Measurements from ENCODE around the gene CRIP3. TPM values are rescaled to one million over a fixed set of nuclear protein-coding genes. Genes with fewer than 3 reads are reported as not detected.
A peak's percentile ranks its signal among the peaks of the same experiment; 100 is the strongest.

The CRIP3 gene
- total and polyA plus RNA-seq, 2 of the 13 experiments (the other 11 are each of a cell fraction or from before 2014, with no cell fraction given): 6.3 to 9.3 TPM

DNA sequence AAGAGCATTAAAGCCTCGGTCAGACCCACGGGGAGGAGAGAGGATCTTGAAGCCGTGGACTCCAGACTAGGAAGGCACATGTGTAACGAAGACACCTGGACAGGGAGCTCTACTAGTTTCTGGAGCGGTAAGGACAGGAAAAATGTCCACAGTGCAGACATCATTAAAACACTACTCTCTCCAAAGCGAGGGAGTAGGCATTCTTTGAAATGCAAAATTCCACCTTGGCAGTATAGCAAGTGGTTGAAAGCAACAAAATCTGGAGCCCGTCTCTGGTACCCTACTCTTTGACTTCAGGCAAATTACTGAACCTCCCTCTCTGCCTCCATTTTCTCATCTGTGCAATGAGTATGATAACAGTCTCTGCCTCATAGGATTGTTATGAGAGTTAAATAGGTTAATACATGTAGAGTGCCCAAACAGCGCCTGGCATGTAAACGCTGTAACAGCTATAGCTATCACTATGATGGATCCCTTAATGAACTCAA lies 408 bp upstream of the CRIP3 start (continued):
- TF ChIP-seq SYNCRIP (IDR thresholded peaks at IDR 0.05; ENCODE audit: insufficient read depth, low read depth, low read length) (no peak), PAWR (CRISPR knock-in tag; IDR thresholded peaks at IDR 0.05; ENCODE audit: borderline replicate concordance) (0 out of 2 replicates have a peak, but pooled peaks have one; percentile 12), CENPT (CRISPR knock-in tag; IDR thresholded peaks at IDR 0.05; ENCODE audit: low read depth) (no peak; the same call in 1 of the 2 replicates), GFI1 (CRISPR knock-in tag; IDR thresholded peaks at IDR 0.05; ENCODE audit: borderline replicate concordance) (no peak), ZFP36L1 (CRISPR knock-in tag; IDR thresholded peaks at IDR 0.05) (no peak), ADNP (CRISPR knock-in tag; IDR thresholded peaks at IDR 0.05) (no peak), KDM6A (CRISPR knock-in tag; IDR thresholded peaks at IDR 0.05; ENCODE audit: low read depth) (no peak), MIER2 (CRISPR knock-in tag; IDR thresholded peaks at IDR 0.05) (no peak), ZNF790 (CRISPR knock-in tag; IDR thresholded peaks at IDR 0.05; ENCODE audit: borderline replicate concordance) (no peak), ZZZ3 (CRISPR knock-in tag; IDR thresholded peaks at IDR 0.05; ENCODE audit: borderline replicate concordance) (no peak), FOXJ3 (CRISPR knock-in tag; IDR thresholded peaks at IDR 0.05; ENCODE audit: borderline replicate concordance) (no peak), MAZ (IDR thresholded peaks at IDR 0.05; ENCODE audit: borderline replicate concordance, low read depth, low read length) (no peak), MAZ (CRISPR knock-in tag; IDR thresholded peaks at IDR 0.05; ENCODE audit: low read depth) (peak; percentile 50; the same call in 1 of the 2 replicates), NFE2L1 (CRISPR knock-in tag; IDR thresholded peaks at IDR 0.05; ENCODE audit: borderline replicate concordance) (no peak), ZNF75D (CRISPR knock-in tag; IDR thresholded peaks at IDR 0.05; ENCODE audit: borderline replicate concordance) (no peak), MLLT10 (CRISPR knock-in tag; IDR thresholded peaks at IDR 0.05) (no peak), KDM2A (CRISPR knock-in tag; IDR thresholded peaks at IDR 0.05; ENCODE audit: borderline replicate concordance, low read depth) (0 out of 2 replicates have a peak, but pooled peaks have one; percentile 22), ELF1 (CRISPR knock-in tag; IDR thresholded peaks at IDR 0.05) (no peak; the same call in 1 of the 2 replicates), NCOA2 (CRISPR knock-in tag; IDR thresholded peaks at IDR 0.05) (no peak), ZNF558 (CRISPR knock-in tag; IDR thresholded peaks at IDR 0.05; ENCODE audit: borderline replicate concordance) (no peak), ZNF766 (CRISPR knock-in tag; IDR thresholded peaks at IDR 0.05; ENCODE audit: borderline replicate concordance) (no peak), PAF1 (CRISPR knock-in tag; IDR thresholded peaks at IDR 0.05) (no peak), ZNF564 (CRISPR knock-in tag; IDR thresholded peaks at IDR 0.05) (no peak), ZNF333 (CRISPR knock-in tag; IDR thresholded peaks at IDR 0.05; ENCODE audit: borderline replicate concordance) (0 out of 2 replicates have a peak, but pooled peaks have one; percentile 8)
- TF ChIP-seq, protein P1, sequence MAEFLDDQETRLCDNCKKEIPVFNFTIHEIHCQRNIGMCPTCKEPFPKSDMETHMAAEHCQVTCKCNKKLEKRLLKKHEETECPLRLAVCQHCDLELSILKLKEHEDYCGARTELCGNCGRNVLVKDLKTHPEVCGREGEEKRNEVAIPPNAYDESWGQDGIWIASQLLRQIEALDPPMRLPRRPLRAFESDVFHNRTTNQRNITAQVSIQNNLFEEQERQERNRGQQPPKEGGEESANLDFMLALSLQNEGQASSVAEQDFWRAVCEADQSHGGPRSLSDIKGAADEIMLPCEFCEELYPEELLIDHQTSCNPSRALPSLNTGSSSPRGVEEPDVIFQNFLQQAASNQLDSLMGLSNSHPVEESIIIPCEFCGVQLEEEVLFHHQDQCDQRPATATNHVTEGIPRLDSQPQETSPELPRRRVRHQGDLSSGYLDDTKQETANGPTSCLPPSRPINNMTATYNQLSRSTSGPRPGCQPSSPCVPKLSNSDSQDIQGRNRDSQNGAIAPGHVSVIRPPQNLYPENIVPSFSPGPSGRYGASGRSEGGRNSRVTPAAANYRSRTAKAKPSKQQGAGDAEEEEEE (CRISPR knock-in tag; IDR thresholded peaks at IDR 0.05; ENCODE audit: borderline replicate concordance): no peak
- TF ChIP-seq, protein P2, sequence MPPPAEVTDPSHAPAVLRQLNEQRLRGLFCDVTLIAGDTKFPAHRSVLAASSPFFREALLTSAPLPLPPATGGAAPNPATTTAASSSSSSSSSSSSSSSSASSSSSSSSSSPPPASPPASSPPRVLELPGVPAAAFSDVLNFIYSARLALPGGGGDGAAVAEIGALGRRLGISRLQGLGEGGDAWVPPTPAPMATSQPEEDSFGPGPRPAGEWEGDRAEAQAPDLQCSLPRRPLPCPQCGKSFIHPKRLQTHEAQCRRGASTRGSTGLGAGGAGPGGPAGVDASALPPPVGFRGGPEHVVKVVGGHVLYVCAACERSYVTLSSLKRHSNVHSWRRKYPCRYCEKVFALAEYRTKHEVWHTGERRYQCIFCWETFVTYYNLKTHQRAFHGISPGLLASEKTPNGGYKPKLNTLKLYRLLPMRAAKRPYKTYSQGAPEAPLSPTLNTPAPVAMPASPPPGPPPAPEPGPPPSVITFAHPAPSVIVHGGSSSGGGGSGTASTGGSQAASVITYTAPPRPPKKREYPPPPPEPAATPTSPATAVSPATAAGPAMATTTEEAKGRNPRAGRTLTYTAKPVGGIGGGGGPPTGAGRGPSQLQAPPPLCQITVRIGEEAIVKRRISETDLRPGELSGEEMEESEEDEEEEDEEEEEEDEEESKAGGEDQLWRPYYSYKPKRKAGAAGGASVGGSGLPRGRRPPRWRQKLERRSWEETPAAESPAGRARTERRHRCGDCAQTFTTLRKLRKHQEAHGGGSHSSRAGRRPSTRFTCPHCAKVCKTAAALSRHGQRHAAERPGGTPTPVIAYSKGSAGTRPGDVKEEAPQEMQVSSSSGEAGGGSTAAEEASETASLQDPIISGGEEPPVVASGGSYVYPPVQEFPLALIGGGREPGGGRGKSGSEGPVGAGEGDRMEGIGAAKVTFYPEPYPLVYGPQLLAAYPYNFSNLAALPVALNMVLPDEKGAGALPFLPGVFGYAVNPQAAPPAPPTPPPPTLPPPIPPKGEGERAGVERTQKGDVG (CRISPR knock-in tag; IDR thresholded peaks at IDR 0.05; ENCODE audit: borderline replicate concordance): no peak
